MCF 10A (cell line): ENCODE measurements around the gene ZBTB9. TPM values are rescaled to one million over a fixed set of nuclear protein-coding genes. Genes with fewer than 3 reads are reported as not detected.

ENCODE experiments used
- BruUV-seq: library from RNA; stranded (reverse); fragments of 400-500 nt; replicated peaks from 2 replicates; lab custom pipeline; 2021; lab: Mats Ljungman, UMichigan
- CTCF ChIA-PET: fragments of 300-600 bp; sonication (Branson Sonifier 250); formaldehyde crosslinking; extraction: SDS; loops from one replicate; lab custom pipeline; 2021; ENCODE audit warnings: antibody characterized with exemption, inconsistent platforms; lab: Yijun Ruan, JAX
- POLR2A ChIA-PET: fragments of 300-600, 350-650 bp; sonication (Branson Sonifier 250); formaldehyde crosslinking; extraction: SDS; loops from one replicate; lab custom pipeline; 2020; ENCODE audit warnings: antibody characterized with exemption, inconsistent platforms; lab: Yijun Ruan, JAX
- DNase-seq: peaks from one replicate; pipeline ENCODE4 v3.0.0-alpha.2; 2018; ENCODE audit not compliant: unreplicated experiment
- H3K27ac Mint-ChIP-seq: one replicate; pipeline ENCODE4 v1.8.0; 2022; ENCODE audit warnings: mild to moderate bottlenecking, low read depth, mixed read lengths; ENCODE audit not compliant: unreplicated experiment
- H3K27me3 Mint-ChIP-seq: one replicate; pipeline ENCODE4 v1.8.0; 2022; ENCODE audit warnings: mixed read lengths; ENCODE audit not compliant: insufficient read depth, unreplicated experiment
- H3K36me3 Mint-ChIP-seq: one replicate; pipeline ENCODE4 v1.8.0; 2022; ENCODE audit warnings: mild to moderate bottlenecking, moderate library complexity, mixed read lengths; ENCODE audit not compliant: insufficient read depth, unreplicated experiment
- H3K4me1 Mint-ChIP-seq: one replicate; pipeline ENCODE4 v1.8.0; 2022; ENCODE audit warnings: mixed read lengths; ENCODE audit not compliant: insufficient read depth, unreplicated experiment
- H3K4me3 Mint-ChIP-seq: one replicate; pipeline ENCODE4 v1.8.0; 2022; ENCODE audit warnings: mild to moderate bottlenecking, moderate library complexity, mixed read lengths; ENCODE audit not compliant: unreplicated experiment
- H3K9me3 Mint-ChIP-seq: one replicate; pipeline ENCODE4 v1.8.0; 2022; ENCODE audit warnings: mixed read lengths; ENCODE audit not compliant: unreplicated experiment
- CTCF ChIP-seq: fragments of 200-600 bp; IDR thresholded peaks from one replicate; pipeline ENCODE4 v1.8.0; 2022; ENCODE audit warnings: antibody characterized with exemption, mild to moderate bottlenecking; ENCODE audit not compliant: unreplicated experiment
- intact Hi-C: fragments of 100-400 bp; cut with micrococcal nuclease; formaldehyde crosslinking; loops from 2 replicates; pipeline ENCODE4 v1.14.1; 2022
- total RNA-seq: library from RNA; stranded (reverse); gene quantifications from 2 replicates; pipeline ENCODE4 v1.2.3, GENCODE V29; 2022

ZBTB9 gene
- total RNA-seq, 1 experiment from 2014 or later = 7.5 TPM

- intact Hi-C loops = no loop called here
- no peak overlapping the region for H3K4me3 Mint-ChIP-seq
- CTCF ChIA-PET = interaction anchor here (0.6 kb wide), 1 partner anchor 18 kb away, joined by 3 read pairs; no protein-coding TSS in a partner anchor
- no peak overlapping the region for H3K27ac Mint-ChIP-seq
- no peaks in the 10 kb centered on the region for H3K4me1 Mint-ChIP-seq
- TF ChIP-seq CTCF = no peak
- no peaks in the 10 kb centered on the region for H3K27me3 Mint-ChIP-seq
- no peaks in the 10 kb centered on the region for H3K9me3 Mint-ChIP-seq
- DNase-seq = no peak
- no TSS peak for BruUV-seq
- H3K36me3 Mint-ChIP-seq = peaks cover 13% of the 10 kb centered on the region
- POLR2A ChIA-PET = interaction anchor here (0.5 kb wide), 1 partner anchor 133 kb away, joined by 3 read pairs; no protein-coding TSS in a partner anchor
Observed at GRCh38 chr6:33442283-33442682, 12.1 kb upstream of the ZBTB9 start.

GRCh38 chr6:33443025-33443424 is 11.4 kb upstream of the ZBTB9 start:
- intact Hi-C loops = no loop called here
- DNase-seq = no peak

DNA sequence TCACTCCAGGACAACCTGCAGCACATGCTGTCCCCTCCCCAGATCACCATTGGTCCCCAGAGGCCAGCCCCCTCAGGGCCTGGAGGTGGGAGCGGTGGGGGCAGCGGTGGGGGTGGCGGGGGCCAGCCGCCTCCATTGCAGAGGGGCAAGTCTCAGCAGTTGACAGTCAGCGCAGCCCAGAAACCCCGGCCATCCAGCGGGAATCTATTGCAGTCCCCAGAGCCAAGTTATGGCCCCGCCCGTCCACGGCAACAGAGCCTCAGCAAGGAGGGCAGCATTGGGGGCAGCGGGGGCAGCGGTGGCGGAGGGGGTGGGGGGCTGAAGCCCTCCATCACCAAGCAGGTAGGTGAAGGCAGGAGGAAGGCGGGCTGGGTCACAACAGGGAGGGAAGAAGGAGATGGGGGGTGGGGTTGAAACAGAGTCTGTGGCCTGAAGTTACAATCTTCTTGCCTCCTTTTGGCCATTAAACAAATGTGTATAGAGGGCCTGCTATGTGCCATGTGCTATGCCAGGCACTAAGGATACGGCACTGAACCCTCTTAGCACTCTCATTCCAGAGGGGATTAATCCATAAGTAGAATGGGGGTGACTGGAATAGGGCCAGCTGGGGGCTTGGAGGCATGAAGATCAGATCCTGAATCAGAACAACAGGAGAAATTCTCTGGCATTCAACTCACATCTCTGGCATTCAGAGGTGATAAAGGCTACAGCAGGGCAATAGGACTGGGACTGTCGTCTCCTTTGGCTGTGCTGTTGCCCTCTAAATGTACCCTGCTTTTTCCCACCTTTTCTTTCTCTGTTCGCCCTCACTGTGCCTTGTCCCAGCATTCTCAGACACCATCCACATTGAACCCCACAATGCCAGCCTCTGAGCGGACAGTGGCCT is 10.5 kb upstream of the ZBTB9 start:
- intact Hi-C loops = no loop called here
- no peaks in the 10 kb centered on the region for H3K9me3 Mint-ChIP-seq
- H3K4me1 Mint-ChIP-seq = no peaks in the 10 kb centered on the region
- TF ChIP-seq CTCF = no peak
- DNase-seq = no peak
- no peaks in the 10 kb centered on the region for H3K27me3 Mint-ChIP-seq
- peaks cover 22% of the 10 kb centered on the region for H3K36me3 Mint-ChIP-seq
- no peak overlapping the region for H3K27ac Mint-ChIP-seq
- no peak overlapping the region for H3K4me3 Mint-ChIP-seq
- ChIA-PET POLR2A (interaction anchor here (1.0 to 1.4 kb wide), 2 partner anchors 9 to 11 kb away, joined by 3 read pairs; partner anchors contain the start of gene ZBTB9), CTCF (no interaction called here)
- no TSS peak for BruUV-seq

More at GRCh38 chr6:33443025-33443424, 11.4 kb upstream of the ZBTB9 start:
- Mint-ChIP-seq H3K27me3 (no peaks in the 10 kb centered on the region), H3K9me3 (no peaks in the 10 kb centered on the region), H3K4me1 (no peaks in the 10 kb centered on the region), H3K4me3 (no peak overlapping the region), H3K27ac (no peak overlapping the region), H3K36me3 (peaks cover 18% of the 10 kb centered on the region)
- ChIA-PET POLR2A (interaction anchor here (0.5 kb wide), 1 partner anchor 133 kb away, joined by 3 read pairs; no protein-coding TSS in a partner anchor), CTCF (no interaction called here)
- no TSS peak for BruUV-seq
- TF ChIP-seq CTCF = no peak

- Mint-ChIP-seq H3K36me3 (peaks cover 27% of the 10 kb centered on the region), H3K4me1 (peaks cover under 1% of the 10 kb centered on the region), H3K4me3 (no peak overlapping the region), H3K9me3 (no peaks in the 10 kb centered on the region), H3K27me3 (no peaks in the 10 kb centered on the region), H3K27ac (no peak overlapping the region)
- CTCF ChIA-PET = interaction anchor here (0.6 kb wide), 2 partner anchors 16 to 306 kb away, joined by 4 read pairs; no protein-coding TSS in a partner anchor
- no peak for TF ChIP-seq CTCF
- DNase-seq = no peak
- intact Hi-C loops = no loop called here
- POLR2A ChIA-PET = interaction anchor here (1.0 to 1.4 kb wide), 2 partner anchors 8 to 9 kb away, joined by 3 read pairs; partner anchors contain the start of gene ZBTB9
- no TSS peak for BruUV-seq
Observed at GRCh38 chr6:33445119-33445603, 9.2 kb upstream of the ZBTB9 start.
